Epithelial cell of esophagus (primary cell): Measurements from ENCODE around the gene LTBP1.
A peak's percentile ranks its signal among the peaks of the same experiment; 100 is the strongest.

Source experiments
- DNase-seq: peaks from one replicate; pipeline ENCODE4 v3.0.0; 2010; ENCODE audit warnings: low read depth
- H3K4me3 ChIP-seq: 2 replicates; pipeline ENCODE4 v1.5.1; 2011; ENCODE audit warnings: mild to moderate bottlenecking, low read length, control low read depth
- CTCF ChIP-seq: IDR thresholded peaks from 2 replicates; pipeline ENCODE4 v1.5.1; 2011; ENCODE audit warnings: low read depth, mild to moderate bottlenecking, low read length, control low read depth, inconsistent platforms; ENCODE audit not compliant: insufficient read depth; ENCODE audit errors: missing control alignments

The LTBP1 gene

GRCh38 chr2:33090553-33091134 is 143.9 kb downstream of the LTBP1 start:
- no peak overlapping the region for H3K4me3 ChIP-seq
- no peak for TF ChIP-seq CTCF
- peak; percentile 16 for DNase-seq

- no peak for TF ChIP-seq CTCF
- DNase-seq: no peak
These were observed 144.9 kb downstream of the LTBP1 start for GRCh38 chr2:33091541-33092123.

DNA sequence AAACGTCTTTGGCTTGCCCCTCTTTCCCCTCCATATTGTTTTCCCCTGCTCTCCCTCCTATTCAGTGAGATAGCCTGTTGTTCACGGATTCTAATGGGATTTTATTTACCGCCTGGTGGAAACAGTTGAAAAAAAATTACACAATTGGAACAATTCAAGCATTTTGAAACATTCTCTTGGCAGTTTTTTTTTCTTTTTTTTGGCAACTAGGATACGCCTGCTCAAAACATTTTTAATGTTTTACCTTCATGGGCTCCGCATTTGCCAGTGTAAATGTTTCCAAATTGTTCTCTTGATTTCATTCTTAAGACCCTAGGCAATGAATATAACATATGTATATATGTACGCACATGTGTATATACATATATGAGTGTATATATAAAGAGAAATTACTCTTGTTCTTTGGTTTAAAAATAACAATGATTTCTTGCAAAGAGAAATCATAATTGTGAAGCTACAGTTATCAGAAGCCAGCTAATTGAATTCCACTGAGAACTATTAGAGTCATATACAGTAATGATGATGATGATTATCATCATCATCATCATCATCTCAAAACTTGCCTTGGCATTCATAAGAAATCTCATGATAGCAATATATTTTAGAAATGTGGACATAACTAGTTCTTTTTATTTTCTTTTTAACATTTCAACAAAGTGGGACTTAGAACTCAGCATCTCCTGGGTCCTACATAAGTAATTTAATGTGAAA is 146.7 kb downstream of the LTBP1 start:
- no peak for TF ChIP-seq CTCF
- no peak overlapping the region for H3K4me3 ChIP-seq
- DNase-seq: no peak

More at GRCh38 chr2:33091541-33092123, 144.9 kb downstream of the LTBP1 start:
- no peak overlapping the region for H3K4me3 ChIP-seq

DNA sequence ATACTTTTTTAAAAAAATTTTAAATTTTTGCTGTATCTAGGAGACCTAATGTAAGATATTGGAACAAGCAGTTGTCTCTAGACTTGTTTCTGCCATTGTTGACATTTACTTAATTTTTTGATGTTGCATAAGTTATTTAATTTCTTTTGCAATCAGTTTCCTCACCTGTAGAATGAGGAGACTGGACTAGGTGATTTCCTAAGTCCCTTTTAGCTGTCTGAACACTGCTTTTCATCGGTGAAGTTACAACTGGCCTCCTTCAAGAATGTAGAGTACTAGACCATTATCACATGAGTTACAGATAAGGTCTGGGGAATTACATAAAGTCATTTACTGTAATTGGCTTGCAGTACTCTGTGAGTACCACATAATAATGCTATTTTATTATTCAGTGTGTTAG is 147.6 kb downstream of the LTBP1 start:
- no peak overlapping the region for H3K4me3 ChIP-seq
- no peak for TF ChIP-seq CTCF
- peak; percentile 25 for DNase-seq

DNA sequence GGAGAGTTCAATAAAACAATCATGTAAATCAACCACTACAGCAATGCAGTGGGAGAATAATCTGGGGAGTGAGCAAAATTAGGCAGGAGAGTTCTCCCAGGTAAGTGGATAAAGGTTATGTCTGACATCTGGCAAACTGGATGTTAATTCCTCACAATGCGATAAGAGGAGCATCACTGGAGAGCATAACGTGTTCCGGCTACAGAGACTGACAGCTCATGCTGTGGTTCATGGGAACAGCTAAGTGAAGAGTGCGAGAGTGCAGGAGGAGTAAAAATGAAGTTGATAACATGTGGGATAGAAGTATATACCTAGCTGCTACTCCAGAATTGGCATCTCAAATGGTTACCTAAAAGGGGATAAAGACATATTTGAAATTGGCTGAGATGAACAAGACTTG is 153.2 kb downstream of the LTBP1 start:
- DNase-seq: no peak
- H3K4me3 ChIP-seq: no peak overlapping the region
- no peak for TF ChIP-seq CTCF

DNA sequence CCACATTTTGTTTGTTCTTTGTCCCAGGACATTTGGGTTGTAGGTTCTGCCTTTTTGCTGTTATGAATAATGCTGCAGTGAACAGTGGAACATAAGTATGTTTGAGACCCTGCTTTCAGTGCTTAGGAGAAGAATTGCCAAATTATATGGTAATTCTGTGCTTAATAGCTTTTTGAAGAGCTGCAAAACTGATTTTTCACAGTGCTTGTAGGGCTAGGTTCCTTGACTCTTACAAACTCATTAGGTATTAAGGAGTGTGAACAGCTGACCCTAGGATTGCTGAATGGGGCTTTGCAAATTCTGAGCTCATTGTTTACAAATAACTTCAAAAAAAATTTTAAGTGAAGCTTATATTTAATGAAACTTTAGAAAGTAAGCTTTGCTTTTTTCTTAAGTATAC is 154.2 kb downstream of the LTBP1 start:
- no peak for DNase-seq
- no peak overlapping the region for H3K4me3 ChIP-seq
- no peak for TF ChIP-seq CTCF
